Measurements from ENCODE around the gene GABRB1. TPM values are rescaled to one million over a fixed set of nuclear protein-coding genes. Genes with fewer than 3 reads are reported as not detected.

Gene GABRB1
- total RNA-seq, 1 donor from 2014 or later = 0.29 TPM

DNA sequence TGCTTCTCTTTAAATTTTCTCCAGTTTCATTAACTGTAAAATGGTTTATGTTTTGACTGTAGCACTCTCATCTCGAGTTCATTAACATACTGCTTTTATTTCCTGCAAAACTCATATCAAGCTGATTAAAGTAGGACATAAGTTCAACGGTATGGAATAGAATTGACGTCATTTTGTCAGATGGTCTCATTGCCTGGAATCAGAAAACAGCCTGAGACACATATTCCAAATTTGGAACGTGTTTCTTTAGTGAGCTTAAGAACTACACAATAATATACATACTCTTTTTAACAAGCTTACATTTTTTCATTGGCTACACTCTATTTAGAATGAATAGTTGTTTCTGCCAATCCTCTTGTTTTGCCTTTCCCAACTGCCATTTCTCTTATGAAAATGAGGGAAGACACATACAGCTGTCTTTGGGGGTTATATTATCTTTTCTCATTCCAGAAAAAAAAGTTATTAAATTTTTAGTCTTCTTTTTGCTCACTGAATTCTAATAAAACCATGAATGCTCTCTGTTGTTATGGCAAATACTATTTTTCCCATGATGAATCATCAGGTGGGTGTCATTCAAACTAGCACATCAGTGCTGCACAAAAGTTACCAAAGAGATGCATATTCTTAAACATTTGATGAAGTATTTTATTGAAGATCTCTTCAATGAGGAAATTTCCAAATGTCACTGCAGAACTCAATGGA lies 162.8 kb downstream of the GABRB1 start:
- DNase-seq (ENCODE audit: low read depth) = no peak
- TF ChIP-seq, protein P1, sequence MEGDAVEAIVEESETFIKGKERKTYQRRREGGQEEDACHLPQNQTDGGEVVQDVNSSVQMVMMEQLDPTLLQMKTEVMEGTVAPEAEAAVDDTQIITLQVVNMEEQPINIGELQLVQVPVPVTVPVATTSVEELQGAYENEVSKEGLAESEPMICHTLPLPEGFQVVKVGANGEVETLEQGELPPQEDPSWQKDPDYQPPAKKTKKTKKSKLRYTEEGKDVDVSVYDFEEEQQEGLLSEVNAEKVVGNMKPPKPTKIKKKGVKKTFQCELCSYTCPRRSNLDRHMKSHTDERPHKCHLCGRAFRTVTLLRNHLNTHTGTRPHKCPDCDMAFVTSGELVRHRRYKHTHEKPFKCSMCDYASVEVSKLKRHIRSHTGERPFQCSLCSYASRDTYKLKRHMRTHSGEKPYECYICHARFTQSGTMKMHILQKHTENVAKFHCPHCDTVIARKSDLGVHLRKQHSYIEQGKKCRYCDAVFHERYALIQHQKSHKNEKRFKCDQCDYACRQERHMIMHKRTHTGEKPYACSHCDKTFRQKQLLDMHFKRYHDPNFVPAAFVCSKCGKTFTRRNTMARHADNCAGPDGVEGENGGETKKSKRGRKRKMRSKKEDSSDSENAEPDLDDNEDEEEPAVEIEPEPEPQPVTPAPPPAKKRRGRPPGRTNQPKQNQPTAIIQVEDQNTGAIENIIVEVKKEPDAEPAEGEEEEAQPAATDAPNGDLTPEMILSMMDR (conservative IDR thresholded peaks at IDR 0.05; ENCODE audit: low read depth, low read length) = no peak
- no peak overlapping the region for H3K4me3 ChIP-seq (ENCODE audit: low read depth, low read length)

DNA sequence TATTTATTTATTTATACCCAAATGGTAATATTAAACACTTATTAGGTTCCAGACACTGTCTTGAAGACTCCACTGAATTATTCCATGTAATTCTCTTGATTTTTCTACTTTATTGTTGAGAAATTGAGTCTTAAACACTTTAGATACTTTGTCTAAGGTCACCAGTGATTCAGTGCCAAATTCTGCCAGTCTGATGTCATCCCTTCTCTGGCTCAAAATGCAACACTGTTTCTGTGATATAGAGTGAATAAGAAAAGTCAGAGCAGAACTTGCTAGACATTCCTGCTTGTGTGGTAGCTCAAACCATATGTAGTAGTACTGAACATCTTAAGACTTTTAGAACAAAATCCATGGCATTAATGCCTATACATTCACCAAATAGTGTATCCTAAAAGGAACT lies 164.3 kb downstream of the GABRB1 start:
- DNase-seq (ENCODE audit: low read depth) = no peak
- TF ChIP-seq, protein P1 (conservative IDR thresholded peaks at IDR 0.05; ENCODE audit: low read depth, low read length) = no peak
- no peak overlapping the region for H3K4me3 ChIP-seq (ENCODE audit: low read depth, low read length)

DNA sequence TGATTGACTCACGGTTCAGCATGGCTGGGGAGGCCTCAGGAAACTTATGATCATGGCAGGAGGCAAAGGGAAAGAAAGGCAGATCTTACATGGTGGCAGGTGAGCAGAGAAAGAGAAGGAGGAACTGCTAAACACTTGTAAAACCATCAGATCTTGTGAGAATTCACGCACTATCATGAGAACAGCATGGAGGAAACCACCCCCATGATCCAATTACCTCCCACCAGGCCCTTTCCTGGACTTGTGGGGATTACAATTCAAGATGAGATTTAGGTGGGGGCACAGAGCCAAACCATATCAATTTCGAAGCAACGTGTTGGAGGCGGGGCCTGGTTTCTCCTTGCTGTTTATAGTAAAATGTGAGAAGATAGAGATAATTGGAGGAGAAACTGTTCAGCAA lies 167.4 kb downstream of the GABRB1 start:
- DNase-seq (ENCODE audit: low read depth) = no peak
- TF ChIP-seq, protein P1 (conservative IDR thresholded peaks at IDR 0.05; ENCODE audit: low read depth, low read length) = no peak
- no peak overlapping the region for H3K4me3 ChIP-seq (ENCODE audit: low read depth, low read length)

DNA sequence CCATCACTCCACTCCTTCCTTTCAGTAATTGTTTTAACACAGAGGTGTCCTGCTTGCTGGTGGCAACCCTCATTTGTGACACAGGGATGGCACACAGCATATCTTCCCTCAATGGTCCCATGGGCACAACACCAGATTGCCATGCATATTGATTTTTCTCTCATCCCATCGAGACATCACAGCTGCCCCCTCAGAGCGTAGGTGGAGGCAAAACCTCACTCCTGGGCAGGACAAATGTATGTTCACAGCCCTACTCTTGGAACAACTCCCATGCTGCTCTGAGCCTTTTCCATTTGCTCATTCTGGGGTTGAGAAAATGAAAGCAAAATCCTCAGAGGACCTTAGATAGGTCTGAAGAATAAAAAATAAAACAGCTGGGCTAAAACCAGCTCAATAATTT lies 172.2 kb downstream of the GABRB1 start:
- no peak overlapping the region for H3K4me3 ChIP-seq (ENCODE audit: low read depth, low read length)
- DNase-seq (ENCODE audit: low read depth) = no peak
- TF ChIP-seq, protein P1 (conservative IDR thresholded peaks at IDR 0.05; ENCODE audit: low read depth, low read length) = no peak

DNA sequence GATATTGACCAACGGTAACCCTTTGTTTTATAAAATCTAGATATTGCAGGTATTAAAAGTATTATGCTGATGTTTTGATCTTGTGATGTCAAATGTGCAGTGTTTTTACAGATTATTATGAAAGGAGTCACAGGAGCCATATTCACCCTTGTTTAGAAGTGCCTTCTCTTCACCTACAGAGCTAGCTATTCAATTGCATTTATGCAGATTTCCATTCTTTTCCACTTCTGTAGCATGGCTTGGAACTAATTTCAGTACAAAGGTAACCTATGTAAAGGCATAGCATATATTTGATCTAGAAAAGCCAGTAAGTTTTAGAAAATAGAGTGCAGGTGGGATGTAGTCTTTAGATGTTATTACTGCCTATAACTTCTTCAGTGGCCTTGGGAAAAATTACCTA lies 176.2 kb downstream of the GABRB1 start:
- no peak for DNase-seq (ENCODE audit: low read depth)
- TF ChIP-seq, protein P1 (conservative IDR thresholded peaks at IDR 0.05; ENCODE audit: low read depth, low read length) = no peak
- no peak overlapping the region for H3K4me3 ChIP-seq (ENCODE audit: low read depth, low read length)

DNA sequence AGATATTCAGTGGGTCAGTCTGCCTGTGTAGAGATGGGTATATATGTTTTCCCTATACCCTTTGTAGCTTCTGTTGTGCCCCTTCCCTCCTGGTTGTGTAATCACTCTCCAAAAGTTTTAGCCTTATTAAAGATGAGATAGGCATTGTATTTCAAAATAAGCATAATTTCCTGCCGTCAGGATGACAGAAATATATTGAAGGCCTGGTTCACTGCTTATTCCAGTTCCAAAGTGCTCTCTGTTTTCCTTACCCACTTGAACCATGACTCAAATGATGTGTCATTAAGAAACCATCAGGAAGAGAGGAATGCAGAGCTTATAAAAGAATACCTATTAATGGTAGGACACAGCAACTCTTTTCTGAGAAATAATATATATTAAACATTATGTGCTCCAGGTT lies 178.5 kb downstream of the GABRB1 start:
- TF ChIP-seq, protein P1 (conservative IDR thresholded peaks at IDR 0.05; ENCODE audit: low read depth, low read length) = no peak
- peak; percentile 36 for DNase-seq (ENCODE audit: low read depth)

DNA sequence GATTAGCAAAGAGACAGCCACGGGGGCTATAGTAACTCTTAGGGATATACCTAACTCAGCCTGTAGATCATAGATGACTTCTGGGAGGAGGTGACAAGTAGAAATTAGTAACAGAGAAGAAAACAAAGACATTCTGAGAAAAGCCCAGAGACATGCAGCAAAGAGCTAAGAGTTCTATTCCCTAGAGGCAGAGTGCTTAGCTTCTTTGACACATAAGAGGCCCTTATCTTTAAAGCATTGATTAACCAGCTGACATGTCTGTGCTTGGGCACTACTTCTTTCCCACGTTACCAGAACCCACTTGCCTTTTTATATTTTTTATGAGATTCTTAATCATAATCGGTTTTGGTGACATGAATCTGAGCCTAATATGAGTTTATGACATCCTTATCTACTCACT lies 179.5 kb downstream of the GABRB1 start:
- DNase-seq (ENCODE audit: low read depth) = no peak
- H3K4me3 ChIP-seq (ENCODE audit: low read depth, low read length) = no peak overlapping the region
- TF ChIP-seq, protein P1 (conservative IDR thresholded peaks at IDR 0.05; ENCODE audit: low read depth, low read length) = no peak

More for the DNA sequence above, 178.5 kb downstream of the GABRB1 start:
- H3K4me3 ChIP-seq (ENCODE audit: low read depth, low read length) = no peak overlapping the region
